SIG-M5 treated with dmso at 0.1 percent for 504 hours (cell line): ENCODE measurements around the gene ACVR1C.
"Not testable (repeated sequence)": the region's sequence is repeated elsewhere in the genome, so short reads cannot be mapped to it uniquely, and the experiment has no call there.

ENCODE experiments used
- DNase-seq: peaks from one replicate; lab custom pipeline; 2025; ENCODE audit not compliant: unreplicated experiment; lab: John Stamatoyannopoulos, UW

Gene ACVR1C

GRCh38 chr2:157587576-157587975 lies 41.1 kb downstream of the ACVR1C start:
- DNase-seq: no peak

DNA sequence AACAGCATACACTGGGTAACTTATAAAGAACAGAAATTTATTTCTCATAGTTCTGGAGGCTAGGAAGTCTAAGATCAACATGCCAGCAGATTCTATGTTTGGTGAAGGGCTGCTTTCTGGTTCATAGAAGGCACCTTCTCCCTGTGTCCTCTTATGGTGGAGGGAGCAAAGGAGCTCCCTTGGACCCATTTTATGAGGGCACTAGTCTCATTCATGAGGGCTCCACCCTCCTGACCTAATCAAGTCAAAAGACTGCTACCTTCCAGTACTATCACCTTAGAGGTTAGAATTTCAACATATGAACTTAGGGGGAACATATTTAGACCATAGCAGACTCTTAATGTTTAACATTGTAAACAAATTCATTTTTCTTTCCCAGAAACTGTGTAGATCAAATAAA lies 54.5 kb downstream of the ACVR1C start:
- no peak for DNase-seq

DNA sequence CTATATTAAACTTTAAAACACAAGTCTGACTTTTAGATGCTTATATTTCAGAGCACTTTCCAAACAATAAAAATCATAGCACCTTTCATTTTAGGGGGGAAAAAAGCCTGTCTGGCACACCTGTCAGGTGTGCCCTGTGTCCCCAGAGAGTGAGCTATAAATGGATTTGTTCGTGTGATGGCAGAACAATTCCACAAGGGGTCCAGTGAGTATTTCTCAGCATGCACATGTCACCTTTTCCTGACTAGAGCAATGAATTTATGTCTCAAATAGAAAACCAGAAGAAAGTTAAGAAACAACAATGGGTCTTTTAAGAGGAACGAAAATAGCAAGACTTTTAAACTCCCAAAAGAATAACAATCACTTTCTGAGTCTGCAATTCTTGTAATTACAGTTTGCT lies 55.9 kb downstream of the ACVR1C start:
- DNase-seq: peak; percentile 8

- DNase-seq: not testable (repeated sequence)
These were observed 62.0 kb downstream of the ACVR1C start for GRCh38 chr2:157566623-157567022.

DNA sequence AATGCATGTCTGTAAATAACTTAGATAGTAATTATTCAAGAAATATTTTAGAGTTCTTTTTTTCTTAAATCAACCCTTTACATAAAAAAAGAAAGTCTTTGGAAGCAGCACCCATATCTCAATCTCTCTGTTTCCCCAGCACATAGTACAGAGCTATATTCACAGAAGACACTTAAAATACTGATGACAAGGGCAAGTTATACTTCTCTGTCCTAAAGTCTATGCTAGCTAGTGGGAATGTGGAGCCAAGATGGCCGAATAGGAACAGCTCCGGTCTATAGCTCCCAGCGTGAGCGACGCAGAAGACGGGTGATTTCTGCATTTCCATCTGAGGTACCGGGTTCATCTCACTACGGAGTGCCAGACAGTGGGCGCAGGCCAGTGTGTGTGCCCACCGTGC lies 62.6 kb downstream of the ACVR1C start:
- not testable (repeated sequence) for DNase-seq

- no peak for DNase-seq
These were observed 63.1 kb downstream of the ACVR1C start for GRCh38 chr2:157565550-157565949.

DNA sequence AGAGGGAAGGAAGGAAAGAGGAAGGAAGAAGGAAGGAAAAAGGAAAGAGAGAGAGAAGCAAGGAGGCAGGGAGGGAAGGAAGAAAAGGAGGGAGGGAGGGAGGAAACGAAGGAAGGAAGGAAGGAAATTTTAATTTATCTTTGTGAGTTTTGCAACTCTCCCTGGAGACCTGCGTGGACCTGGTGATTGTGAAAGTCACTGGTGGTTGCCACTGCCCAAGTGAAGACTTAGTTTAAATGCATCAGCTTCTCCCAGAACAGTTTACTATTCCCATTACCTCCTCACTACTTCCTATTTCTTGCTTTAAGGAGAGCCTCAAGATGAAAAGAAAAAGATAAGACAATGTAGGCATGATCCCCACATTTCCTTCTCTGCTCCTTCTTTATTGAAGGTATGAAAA lies 68.8 kb downstream of the ACVR1C start:
- DNase-seq: no peak

GRCh38 chr2:157559461-157559860 lies 69.2 kb downstream of the ACVR1C start:
- DNase-seq: no peak

DNA sequence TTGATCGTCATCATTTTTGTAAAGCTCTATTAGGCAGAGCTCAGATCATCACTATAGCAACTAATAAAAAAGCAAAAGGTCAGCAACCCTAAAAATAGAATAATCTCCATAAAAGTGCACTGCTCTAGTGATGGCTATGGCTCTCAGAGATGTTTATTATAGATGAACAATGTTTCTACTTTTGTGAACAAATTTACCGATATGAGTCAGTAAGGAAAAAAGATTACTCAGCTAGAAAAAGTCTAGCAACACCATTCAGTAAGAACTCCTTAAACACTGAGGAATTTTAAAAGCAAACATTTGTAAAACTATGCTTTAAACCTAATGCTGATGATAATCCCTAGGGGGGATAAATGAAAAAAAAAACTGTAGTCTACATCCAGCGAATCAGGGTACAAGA lies 69.6 kb downstream of the ACVR1C start:
- no peak for DNase-seq

GRCh38 chr2:157557770-157558169 lies 70.9 kb downstream of the ACVR1C start:
- DNase-seq: no peak

DNA sequence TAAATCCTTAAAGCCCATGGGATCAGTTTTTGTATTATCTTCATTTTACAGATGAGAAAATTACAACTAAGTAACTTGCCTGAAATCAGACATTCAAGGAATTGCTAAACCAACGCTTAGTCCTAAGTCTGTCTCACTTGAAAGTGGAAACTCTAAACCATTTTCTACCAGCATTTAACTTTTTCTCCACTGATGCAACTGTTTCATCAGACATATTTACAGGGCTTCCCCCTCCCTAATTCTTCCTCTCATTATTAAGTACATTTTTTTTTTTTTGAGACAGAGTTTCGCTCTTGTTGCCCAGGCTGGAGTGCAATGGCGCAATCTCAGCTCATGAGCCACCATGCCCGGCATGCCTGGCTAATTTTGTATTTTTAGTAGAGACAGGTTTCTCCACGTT lies 88.6 kb downstream of the ACVR1C start:
- no peak for DNase-seq

GRCh38 chr2:157538064-157538463 lies 90.6 kb downstream of the ACVR1C start:
- DNase-seq: no peak

DNA sequence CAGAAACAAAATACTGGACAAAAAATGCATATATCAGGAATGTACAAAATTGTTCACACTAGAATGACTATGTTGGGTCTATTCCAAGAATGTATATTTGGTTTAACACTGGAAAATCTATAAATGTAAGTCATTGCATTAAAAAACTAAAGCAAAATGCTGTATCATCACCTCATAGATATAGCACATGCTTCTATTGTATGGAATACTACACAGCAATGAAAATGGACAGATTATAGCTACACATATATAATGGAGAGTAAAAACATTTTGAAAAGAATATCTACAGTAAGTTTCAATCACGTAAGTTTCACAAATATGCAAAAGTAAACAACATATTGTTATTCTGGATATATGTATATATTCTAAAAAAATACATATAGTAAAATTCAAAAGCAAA lies 91.8 kb downstream of the ACVR1C start:
- DNase-seq: no peak

DNA sequence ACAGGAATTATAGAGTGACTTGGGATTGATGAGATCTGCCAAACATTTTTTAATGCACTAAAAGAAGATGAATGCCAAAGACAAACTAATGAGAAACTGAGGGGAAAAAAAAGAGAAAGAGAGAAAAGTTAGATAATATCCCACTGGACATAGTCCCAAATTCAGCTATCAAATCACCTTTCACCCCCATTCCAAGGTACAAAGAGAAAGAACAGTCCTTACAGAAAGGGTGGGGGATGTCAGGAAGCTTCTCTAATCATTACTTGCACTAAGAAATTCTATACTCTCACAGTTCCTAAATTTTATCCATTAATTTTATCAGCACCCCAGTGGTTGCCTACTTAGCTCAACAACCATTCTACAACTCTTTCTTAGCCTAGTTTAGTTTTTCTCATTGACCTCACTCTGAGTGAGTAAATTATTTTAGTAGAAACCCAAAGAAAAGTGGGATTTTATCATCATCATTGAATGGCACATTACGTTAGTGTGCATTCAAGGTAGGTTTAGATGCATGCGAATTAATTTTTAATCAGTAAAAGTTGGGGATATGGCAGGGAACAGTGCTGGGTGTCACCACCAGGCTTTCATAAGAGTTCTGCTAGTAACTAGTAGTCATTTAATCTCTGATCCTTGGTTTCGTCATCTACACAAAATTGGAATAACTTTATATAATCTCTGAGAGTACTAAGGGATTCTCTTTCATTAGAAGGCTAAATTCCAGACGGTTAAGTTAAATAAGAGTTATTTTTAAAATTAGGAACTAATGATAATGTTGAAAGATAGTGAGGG lies 99.5 kb downstream of the ACVR1C start:
- DNase-seq: no peak

- DNase-seq: no peak
These were observed 102.6 kb downstream of the ACVR1C start for GRCh38 chr2:157526070-157526469.

GRCh38 chr2:157523270-157524247 lies 105.1 kb downstream of the ACVR1C start:
- DNase-seq: no peak

GRCh38 chr2:157514966-157515365 lies 113.7 kb downstream of the ACVR1C start:
- DNase-seq: not testable (repeated sequence)

DNA sequence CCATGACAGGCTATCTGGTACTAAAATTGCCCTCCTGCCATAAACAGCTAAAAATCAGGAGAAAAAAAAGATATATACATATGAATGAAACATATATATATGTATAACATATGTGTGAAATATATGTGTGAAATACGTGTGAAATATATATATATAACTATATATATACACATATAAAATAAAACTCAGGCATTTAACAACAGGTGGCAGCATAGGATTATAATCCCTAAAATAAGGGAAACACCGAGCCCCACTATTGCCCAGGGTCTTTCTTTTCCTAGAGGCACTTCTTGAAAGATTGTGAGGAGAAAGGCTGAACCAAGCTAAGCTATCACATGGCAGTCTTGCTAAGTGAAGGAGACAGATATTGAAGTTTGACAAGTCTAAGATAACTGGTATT lies 118.9 kb downstream of the ACVR1C start:
- no peak for DNase-seq

DNA sequence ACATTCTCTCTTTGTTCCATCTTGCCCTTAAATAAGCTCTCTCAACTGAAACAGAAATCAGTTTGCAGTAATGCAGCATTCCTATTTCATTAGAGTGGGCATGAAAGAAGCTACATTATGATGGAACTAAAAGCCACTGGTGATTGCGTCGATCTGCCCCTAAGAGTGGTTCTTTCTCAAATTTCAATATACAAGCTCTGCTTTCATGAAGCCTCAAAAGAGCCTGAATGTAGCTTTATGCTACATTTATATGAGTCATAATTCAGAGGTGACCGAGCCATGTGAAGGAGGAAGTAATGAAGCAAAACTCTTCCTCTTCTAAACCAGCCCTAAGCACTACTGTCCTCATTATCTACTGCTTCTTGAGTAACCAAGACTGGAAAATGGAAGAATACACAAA lies 120.0 kb downstream of the ACVR1C start:
- peak; percentile 78 for DNase-seq

DNA sequence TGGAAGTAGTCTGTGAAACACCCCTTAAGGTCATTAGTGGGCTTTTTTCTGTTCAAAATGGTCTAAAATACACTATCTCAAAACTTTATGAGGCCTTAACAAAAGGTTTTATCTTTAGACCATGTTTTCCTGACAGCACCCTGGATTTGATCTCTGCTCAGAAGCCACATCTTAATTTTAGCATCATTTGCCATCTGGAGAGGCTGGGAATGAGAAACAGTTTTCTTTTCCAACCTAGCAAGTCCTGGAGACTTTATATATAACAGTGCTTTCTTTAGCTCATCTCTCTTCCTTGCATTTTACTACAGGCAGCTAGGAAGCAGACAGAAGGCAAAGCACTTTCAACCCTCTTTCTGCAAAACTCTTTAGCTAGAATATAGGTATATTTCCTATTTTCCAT lies 122.1 kb downstream of the ACVR1C start:
- DNase-seq: no peak

GRCh38 chr2:157504623-157505022 lies 124.0 kb downstream of the ACVR1C start:
- no peak for DNase-seq

GRCh38 chr2:157501026-157501425 lies 127.6 kb downstream of the ACVR1C start:
- no peak for DNase-seq
